GM23338 (cell line): ENCODE data around the gene YBEY. TPM values are rescaled to one million over a fixed set of nuclear protein-coding genes. Genes with fewer than 3 reads are reported as not detected.

Experiments
- ATAC-seq: fragments of 200-7000 bp; cut with Tn5 transposase; 3 replicates; pipeline ENCODE4 v1.9.1; 2020
- DNase-seq: peaks from one replicate; pipeline ENCODE4 v3.0.0-alpha.2; 2015; ENCODE audit warnings: low spot score
- H2AFZ ChIP-seq: fragments of 200-600 bp; sonication (generic); 2 replicates; pipeline ENCODE4 v1.8.0; 2016; ENCODE audit warnings: antibody characterized with exemption, mild to moderate bottlenecking, moderate library complexity
- H3F3A ChIP-seq: fragments of 200-600 bp; sonication (generic); replicated peaks from 2 replicates; pipeline ENCODE4 v1.8.0; 2017; ENCODE audit warnings: antibody characterized with exemption, mixed run types, low read depth
- H3K27ac ChIP-seq: fragments of 200-600 bp; sonication (generic); 2 replicates; pipeline ENCODE4 v1.6.1; 2016; ENCODE audit warnings: low read depth
- H3K27me3 ChIP-seq: fragments of 200-600 bp; sonication (generic); 2 replicates; pipeline ENCODE4 v1.8.0; 2016; ENCODE audit warnings: mild to moderate bottlenecking, mixed run types, moderate library complexity; ENCODE audit not compliant: insufficient read depth
- H3K36me3 ChIP-seq: fragments of 200-600 bp; sonication (generic); 2 replicates; pipeline ENCODE4 v1.8.0; 2016; ENCODE audit warnings: mild to moderate bottlenecking; ENCODE audit not compliant: insufficient read depth
- H3K4me1 ChIP-seq: fragments of 200-600 bp; sonication (generic); 2 replicates; pipeline ENCODE4 v1.8.0; 2016; ENCODE audit warnings: mild to moderate bottlenecking, moderate library complexity; ENCODE audit not compliant: insufficient read depth
- H3K4me2 ChIP-seq: fragments of 200-600 bp; sonication (generic); 2 replicates; pipeline ENCODE4 v1.7.1; 2017; ENCODE audit warnings: mixed run types
- H3K4me3 ChIP-seq: fragments of 200-600 bp; sonication (generic); 2 replicates; pipeline ENCODE4 v1.6.1; 2016; ENCODE audit warnings: mixed run types
- H3K79me2 ChIP-seq: fragments of 200-600 bp; sonication (generic); replicated peaks from 2 replicates; pipeline ENCODE4 v1.8.0; 2017; ENCODE audit warnings: mild to moderate bottlenecking; ENCODE audit not compliant: insufficient read depth
- H3K9me2 ChIP-seq: fragments of 200-600 bp; sonication (generic); 2 replicates; pipeline ENCODE4 v1.8.0; 2017; ENCODE audit not compliant: insufficient read depth
- H4K20me1 ChIP-seq: fragments of 200-600 bp; sonication (generic); replicated peaks from 2 replicates; pipeline ENCODE4 v1.8.0; 2017; ENCODE audit warnings: mild to moderate bottlenecking; ENCODE audit not compliant: insufficient read depth
- H3K27ac Mint-ChIP-seq: 2 replicates; pipeline ENCODE4 v1.8.0; 2020; ENCODE audit warnings: inconsistent platforms, mild to moderate bottlenecking, moderate library complexity, mixed read lengths
- H3K27me3 Mint-ChIP-seq: 3 replicates; pipeline ENCODE4 v1.8.0; 2022; ENCODE audit warnings: low read depth, mild to moderate bottlenecking, moderate library complexity, mixed read lengths, inconsistent platforms; ENCODE audit not compliant: insufficient read depth, poor library complexity
- H3K36me3 Mint-ChIP-seq: 3 replicates; pipeline ENCODE4 v1.8.0; 2021; ENCODE audit warnings: low read depth, mild to moderate bottlenecking, inconsistent platforms, moderate library complexity, mixed read lengths
- H3K4me1 Mint-ChIP-seq: 3 replicates; pipeline ENCODE4 v1.8.0; 2020; ENCODE audit warnings: mild to moderate bottlenecking, inconsistent platforms, mixed read lengths
- H3K4me3 Mint-ChIP-seq: 3 replicates; pipeline ENCODE4 v1.8.0; 2021; ENCODE audit warnings: moderate library complexity, mild to moderate bottlenecking, inconsistent platforms, mixed read lengths
- H3K9me3 Mint-ChIP-seq: 3 replicates; pipeline ENCODE4 v1.8.0; 2020; ENCODE audit warnings: moderate library complexity, mild to moderate bottlenecking, inconsistent platforms, mixed read lengths
- CREB1 ChIP-seq: fragments of 250-450 bp; sonication (Bioruptor Pico); IDR thresholded peaks from 2 replicates; pipeline ENCODE4 v1.5.0; 2020; ENCODE audit warnings: low read depth, mild to moderate bottlenecking, moderate library complexity
- ETS1 ChIP-seq: IDR thresholded peaks from 2 replicates; pipeline ENCODE4 v1.6.1; 2016; ENCODE audit warnings: antibody characterized with exemption
- EZH2 ChIP-seq: fragments of 200-600 bp; sonication (generic); IDR thresholded peaks from one replicate; pipeline ENCODE4 v1.8.0; 2017; ENCODE audit warnings: antibody characterized with exemption, mild to moderate bottlenecking, low read depth; ENCODE audit not compliant: unreplicated experiment
- EZH2phosphoT487 ChIP-seq: fragments of 200-600 bp; sonication (generic); IDR thresholded peaks from one replicate; pipeline ENCODE4 v1.8.1; 2018; ENCODE audit warnings: antibody characterized with exemption; ENCODE audit not compliant: unreplicated experiment
- JUNB ChIP-seq: IDR thresholded peaks from one replicate; pipeline ENCODE4 v1.6.1; 2016; ENCODE audit warnings: antibody characterized with exemption; ENCODE audit not compliant: unreplicated experiment
- NANOG ChIP-seq: IDR thresholded peaks from 2 replicates; pipeline ENCODE4 v1.6.1; 2016; ENCODE audit warnings: antibody characterized with exemption, borderline replicate concordance
- POLR2AphosphoS5 ChIP-seq: IDR thresholded peaks from 2 replicates; pipeline ENCODE4 v1.6.1; 2016; ENCODE audit warnings: antibody characterized with exemption, low read depth
- REST ChIP-seq: IDR thresholded peaks from one replicate; pipeline ENCODE4 v1.6.1; 2018; ENCODE audit warnings: antibody characterized with exemption; ENCODE audit not compliant: unreplicated experiment
- STAT1 ChIP-seq: IDR thresholded peaks from one replicate; pipeline ENCODE4 v1.6.1; 2016; ENCODE audit warnings: antibody characterized with exemption; ENCODE audit not compliant: unreplicated experiment
- ZNF114 ChIP-seq: fragments of 250-450 bp; sonication (Bioruptor Pico); IDR thresholded peaks from 2 replicates; pipeline ENCODE4 v1.5.0; 2020; ENCODE audit warnings: mild to moderate bottlenecking, moderate library complexity
- ZNF331 ChIP-seq: fragments of 250-450 bp; sonication (Bioruptor Pico); IDR thresholded peaks from 2 replicates; pipeline ENCODE4 v1.5.0; 2020; ENCODE audit warnings: low read depth, mild to moderate bottlenecking, moderate library complexity
- polyA plus RNA-seq: library from polyadenylated mRNA; unstranded; fragments of >200 nt; fragmentation: Nextera tagmentation; extraction: Ambion mirVana; gene quantifications from 2 replicates; pipeline ENCODE4 v1.2.1, GENCODE V29; 2016
- total RNA-seq: library from RNA; depleted of rRNA; stranded (reverse); fragments of >200 nt; shearing (Covaris generic); gene quantifications from 2 replicates; pipeline ENCODE4 v1.2.3, GENCODE V29; 2014
- TF ChIP-seq, protein P1 (sequence below), 2 experiments: fragments of 200-600 bp in 1 of 2; sonication (generic) in 1 of 2; conservative IDR thresholded peaks; 2 replicates each; pipeline versions ENCODE4 v1.5.1 to v1.6.1; 2016 to 2017; ENCODE audit warnings: antibody characterized with exemption in 2 of 2, low read depth in 2 of 2, mild to moderate bottlenecking in 2 of 2, moderate library complexity in 1 of 2
- TF ChIP-seq, protein P2 (sequence below): fragments of 250-450 bp; sonication (Bioruptor Pico); IDR thresholded peaks from 2 replicates; pipeline ENCODE4 v1.5.0; 2020; ENCODE audit warnings: mild to moderate bottlenecking, moderate library complexity

The YBEY gene
- total and polyA plus RNA-seq, 2 experiments from 2014 or later, result 28.1 to 31.8 TPM

GRCh38 chr21:46316708-46317324 is 30.7 kb downstream of the YBEY start:
- Histone ChIP-seq H3K79me2 (peaks cover 12% of the 10 kb centered on the region), H3K4me1 (peaks cover 19% of the 10 kb centered on the region), H3K4me2 (no peak overlapping the region), H4K20me1 (peaks cover 15% of the 10 kb centered on the region), H3F3A (peaks cover 14% of the 10 kb centered on the region; the same call in 1 of the 2 replicates), H2AFZ (no peak overlapping the region), H3K4me3 (no peak overlapping the region), H3K36me3 (no peaks in the 10 kb centered on the region), H3K27me3 (no peaks in the 10 kb centered on the region), H3K27ac (no peak overlapping the region), H3K9me2 (no peaks in the 10 kb centered on the region)
- ATAC-seq, result no peak
- Mint-ChIP-seq H3K9me3 (no peaks in the 10 kb centered on the region), H3K4me3 (no peak overlapping the region), H3K4me1 (peaks cover 24% of the 10 kb centered on the region), H3K36me3 (peaks cover 34% of the 10 kb centered on the region), H3K27me3 (peaks cover 12% of the 10 kb centered on the region), H3K27ac (no peak overlapping the region)
- DNase-seq, result no peak
- TF ChIP-seq EZH2phosphoT487, result no peak
- no peak; the same call in 1 of the 2 replicates for TF ChIP-seq POLR2AphosphoS5
- no peak for TF ChIP-seq EZH2
- TF ChIP-seq REST, result no peak
- TF ChIP-seq ETS1, result no peak
- TF ChIP-seq STAT1, result no peak
- TF ChIP-seq CREB1 (CRISPR knock-in tag), result no peak
- TF ChIP-seq ZNF331 (CRISPR knock-in tag), result no peak
- TF ChIP-seq, protein P1, sequence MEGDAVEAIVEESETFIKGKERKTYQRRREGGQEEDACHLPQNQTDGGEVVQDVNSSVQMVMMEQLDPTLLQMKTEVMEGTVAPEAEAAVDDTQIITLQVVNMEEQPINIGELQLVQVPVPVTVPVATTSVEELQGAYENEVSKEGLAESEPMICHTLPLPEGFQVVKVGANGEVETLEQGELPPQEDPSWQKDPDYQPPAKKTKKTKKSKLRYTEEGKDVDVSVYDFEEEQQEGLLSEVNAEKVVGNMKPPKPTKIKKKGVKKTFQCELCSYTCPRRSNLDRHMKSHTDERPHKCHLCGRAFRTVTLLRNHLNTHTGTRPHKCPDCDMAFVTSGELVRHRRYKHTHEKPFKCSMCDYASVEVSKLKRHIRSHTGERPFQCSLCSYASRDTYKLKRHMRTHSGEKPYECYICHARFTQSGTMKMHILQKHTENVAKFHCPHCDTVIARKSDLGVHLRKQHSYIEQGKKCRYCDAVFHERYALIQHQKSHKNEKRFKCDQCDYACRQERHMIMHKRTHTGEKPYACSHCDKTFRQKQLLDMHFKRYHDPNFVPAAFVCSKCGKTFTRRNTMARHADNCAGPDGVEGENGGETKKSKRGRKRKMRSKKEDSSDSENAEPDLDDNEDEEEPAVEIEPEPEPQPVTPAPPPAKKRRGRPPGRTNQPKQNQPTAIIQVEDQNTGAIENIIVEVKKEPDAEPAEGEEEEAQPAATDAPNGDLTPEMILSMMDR (conservative IDR thresholded peaks at IDR 0.05; ENCODE audit: low read depth in 2 of 2), result no peak
- TF ChIP-seq, protein P2, sequence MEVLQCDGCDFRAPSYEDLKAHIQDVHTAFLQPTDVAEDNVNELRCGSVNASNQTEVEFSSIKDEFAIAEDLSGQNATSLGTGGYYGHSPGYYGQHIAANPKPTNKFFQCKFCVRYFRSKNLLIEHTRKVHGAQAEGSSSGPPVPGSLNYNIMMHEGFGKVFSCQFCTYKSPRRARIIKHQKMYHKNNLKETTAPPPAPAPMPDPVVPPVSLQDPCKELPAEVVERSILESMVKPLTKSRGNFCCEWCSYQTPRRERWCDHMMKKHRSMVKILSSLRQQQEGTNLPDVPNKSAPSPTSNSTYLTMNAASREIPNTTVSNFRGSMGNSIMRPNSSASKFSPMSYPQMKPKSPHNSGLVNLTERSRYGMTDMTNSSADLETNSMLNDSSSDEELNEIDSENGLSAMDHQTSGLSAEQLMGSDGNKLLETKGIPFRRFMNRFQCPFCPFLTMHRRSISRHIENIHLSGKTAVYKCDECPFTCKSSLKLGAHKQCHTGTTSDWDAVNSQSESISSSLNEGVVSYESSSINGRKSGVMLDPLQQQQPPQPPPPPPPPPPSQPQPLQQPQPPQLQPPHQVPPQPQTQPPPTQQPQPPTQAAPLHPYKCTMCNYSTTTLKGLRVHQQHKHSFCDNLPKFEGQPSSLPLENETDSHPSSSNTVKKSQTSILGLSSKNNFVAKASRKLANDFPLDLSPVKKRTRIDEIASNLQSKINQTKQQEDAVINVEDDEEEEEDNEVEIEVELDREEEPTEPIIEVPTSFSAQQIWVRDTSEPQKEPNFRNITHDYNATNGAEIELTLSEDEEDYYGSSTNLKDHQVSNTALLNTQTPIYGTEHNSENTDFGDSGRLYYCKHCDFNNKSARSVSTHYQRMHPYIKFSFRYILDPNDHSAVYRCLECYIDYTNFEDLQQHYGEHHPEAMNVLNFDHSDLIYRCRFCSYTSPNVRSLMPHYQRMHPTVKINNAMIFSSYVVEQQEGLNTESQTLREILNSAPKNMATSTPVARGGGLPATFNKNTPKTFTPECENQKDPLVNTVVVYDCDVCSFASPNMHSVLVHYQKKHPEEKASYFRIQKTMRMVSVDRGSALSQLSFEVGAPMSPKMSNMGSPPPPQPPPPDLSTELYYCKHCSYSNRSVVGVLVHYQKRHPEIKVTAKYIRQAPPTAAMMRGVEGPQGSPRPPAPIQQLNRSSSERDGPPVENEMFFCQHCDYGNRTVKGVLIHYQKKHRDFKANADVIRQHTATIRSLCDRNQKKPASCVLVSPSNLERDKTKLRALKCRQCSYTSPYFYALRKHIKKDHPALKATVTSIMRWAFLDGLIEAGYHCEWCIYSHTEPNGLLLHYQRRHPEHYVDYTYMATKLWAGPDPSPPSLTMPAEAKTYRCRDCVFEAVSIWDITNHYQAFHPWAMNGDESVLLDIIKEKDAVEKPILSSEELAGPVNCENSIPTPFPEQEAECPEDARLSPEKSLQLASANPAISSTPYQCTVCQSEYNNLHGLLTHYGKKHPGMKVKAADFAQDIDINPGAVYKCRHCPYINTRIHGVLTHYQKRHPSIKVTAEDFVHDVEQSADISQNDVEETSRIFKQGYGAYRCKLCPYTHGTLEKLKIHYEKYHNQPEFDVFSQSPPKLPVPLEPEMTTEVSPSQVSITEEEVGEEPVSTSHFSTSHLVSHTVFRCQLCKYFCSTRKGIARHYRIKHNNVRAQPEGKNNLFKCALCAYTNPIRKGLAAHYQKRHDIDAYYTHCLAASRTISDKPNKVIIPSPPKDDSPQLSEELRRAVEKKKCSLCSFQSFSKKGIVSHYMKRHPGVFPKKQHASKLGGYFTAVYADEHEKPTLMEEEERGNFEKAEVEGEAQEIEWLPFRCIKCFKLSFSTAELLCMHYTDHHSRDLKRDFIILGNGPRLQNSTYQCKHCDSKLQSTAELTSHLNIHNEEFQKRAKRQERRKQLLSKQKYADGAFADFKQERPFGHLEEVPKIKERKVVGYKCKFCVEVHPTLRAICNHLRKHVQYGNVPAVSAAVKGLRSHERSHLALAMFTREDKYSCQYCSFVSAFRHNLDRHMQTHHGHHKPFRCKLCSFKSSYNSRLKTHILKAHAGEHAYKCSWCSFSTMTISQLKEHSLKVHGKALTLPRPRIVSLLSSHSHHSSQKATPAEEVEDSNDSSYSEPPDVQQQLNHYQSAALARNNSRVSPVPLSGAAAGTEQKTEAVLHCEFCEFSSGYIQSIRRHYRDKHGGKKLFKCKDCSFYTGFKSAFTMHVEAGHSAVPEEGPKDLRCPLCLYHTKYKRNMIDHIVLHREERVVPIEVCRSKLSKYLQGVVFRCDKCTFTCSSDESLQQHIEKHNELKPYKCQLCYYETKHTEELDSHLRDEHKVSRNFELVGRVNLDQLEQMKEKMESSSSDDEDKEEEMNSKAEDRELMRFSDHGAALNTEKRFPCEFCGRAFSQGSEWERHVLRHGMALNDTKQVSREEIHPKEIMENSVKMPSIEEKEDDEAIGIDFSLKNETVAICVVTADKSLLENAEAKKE (CRISPR knock-in tag), result no peak
- TF ChIP-seq NANOG, result no peak
- no peak for TF ChIP-seq ZNF114 (CRISPR knock-in tag)
- no peak for TF ChIP-seq JUNB
